Chondrocyte (in vitro differentiated cells): Measurements from ENCODE around the gene ICAM2. TPM values are rescaled to one million over a fixed set of nuclear protein-coding genes. Genes with fewer than 3 reads are reported as not detected.
A peak's percentile ranks its signal among the peaks of the same experiment; 100 is the strongest.

ENCODE experiments used
- DNase-seq: peaks from one replicate; pipeline ENCODE4 v3.0.0; 2021; ENCODE audit warnings: mixed read lengths, low spot score
- H3K27ac Mint-ChIP-seq: one replicate; pipeline ENCODE4 v1.8.0; 2021; ENCODE audit warnings: mild to moderate bottlenecking, moderate library complexity, mixed read lengths; ENCODE audit not compliant: unreplicated experiment
- H3K27me3 Mint-ChIP-seq: 2 replicates; pipeline ENCODE4 v1.8.0; 2021; ENCODE audit warnings: low read depth, mixed read lengths
- H3K36me3 Mint-ChIP-seq: 2 replicates; pipeline ENCODE4 v1.8.0; 2021; ENCODE audit warnings: low read depth, mixed read lengths
- H3K4me1 Mint-ChIP-seq: 2 replicates; pipeline ENCODE4 v1.8.0; 2021; ENCODE audit warnings: low read depth, mild to moderate bottlenecking, mixed read lengths
- H3K4me3 Mint-ChIP-seq: one replicate; pipeline ENCODE4 v1.8.0; 2021; ENCODE audit warnings: mild to moderate bottlenecking, moderate library complexity, mixed read lengths; ENCODE audit not compliant: unreplicated experiment
- H3K9me3 Mint-ChIP-seq: 2 replicates; pipeline ENCODE4 v1.8.0; 2021; ENCODE audit warnings: low read depth, mixed read lengths
- long read RNA-seq: library from polyadenylated mRNA; stranded (forward); transcript quantifications from one replicate; pipeline ENCODE4 v2.0.0, GENCODE V29; 2021
- total RNA-seq: library from RNA; stranded (reverse); gene quantifications from 3 replicates; pipeline ENCODE4 v1.2.1, GENCODE V29; 2021
- TF ChIP-seq, protein P1 (sequence below): fragments of 200-600 bp; sonication (generic); IDR thresholded peaks from 2 replicates; pipeline ENCODE4 v1.5.0; 2021; ENCODE audit warnings: antibody characterized with exemption, mild to moderate bottlenecking, moderate library complexity

ICAM2 gene
- total RNA-seq, result not detected in 3 replicates
- long read RNA-seq, result 0 reads

DNA sequence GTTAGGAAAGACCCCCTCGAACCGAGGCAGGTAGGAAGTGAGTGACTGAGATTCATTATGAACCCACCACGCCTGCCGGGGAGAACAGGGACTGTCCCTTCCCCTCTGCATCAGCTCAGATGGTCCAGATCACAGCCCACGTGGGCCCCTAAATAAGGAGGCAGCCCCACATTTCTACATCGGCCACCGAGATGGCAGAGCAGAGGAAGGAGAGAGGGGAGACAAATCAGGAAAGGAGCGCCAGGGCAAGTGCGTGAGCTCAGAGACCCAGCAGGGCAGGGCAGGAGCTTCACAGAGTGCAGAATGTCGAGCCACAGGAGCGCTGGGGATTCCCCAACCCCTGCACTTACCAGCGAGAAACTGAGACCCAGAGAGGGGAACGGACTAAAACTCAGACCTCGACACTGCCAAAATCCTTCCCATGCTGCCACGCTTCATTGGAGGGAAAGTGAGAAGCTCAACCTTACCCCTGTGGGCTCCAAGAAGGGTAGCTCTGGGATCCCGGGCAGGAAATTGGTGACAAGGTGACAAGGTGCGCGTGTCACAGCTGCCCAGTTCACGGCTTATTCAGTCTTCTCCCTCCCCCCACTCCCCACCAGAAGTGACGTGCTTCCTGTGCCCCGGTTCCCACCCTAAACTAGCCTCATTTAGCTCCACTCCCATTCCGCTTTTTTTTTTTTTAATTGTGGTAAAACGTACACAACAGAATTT, at the start of gene ICAM2:
Gene ICAM2, minus strand, starts transcription at position 578 of the 711 bp plus-strand sequence. CDS start 13,942 bp downstream, outside the sequence.
- TF ChIP-seq, protein P1, sequence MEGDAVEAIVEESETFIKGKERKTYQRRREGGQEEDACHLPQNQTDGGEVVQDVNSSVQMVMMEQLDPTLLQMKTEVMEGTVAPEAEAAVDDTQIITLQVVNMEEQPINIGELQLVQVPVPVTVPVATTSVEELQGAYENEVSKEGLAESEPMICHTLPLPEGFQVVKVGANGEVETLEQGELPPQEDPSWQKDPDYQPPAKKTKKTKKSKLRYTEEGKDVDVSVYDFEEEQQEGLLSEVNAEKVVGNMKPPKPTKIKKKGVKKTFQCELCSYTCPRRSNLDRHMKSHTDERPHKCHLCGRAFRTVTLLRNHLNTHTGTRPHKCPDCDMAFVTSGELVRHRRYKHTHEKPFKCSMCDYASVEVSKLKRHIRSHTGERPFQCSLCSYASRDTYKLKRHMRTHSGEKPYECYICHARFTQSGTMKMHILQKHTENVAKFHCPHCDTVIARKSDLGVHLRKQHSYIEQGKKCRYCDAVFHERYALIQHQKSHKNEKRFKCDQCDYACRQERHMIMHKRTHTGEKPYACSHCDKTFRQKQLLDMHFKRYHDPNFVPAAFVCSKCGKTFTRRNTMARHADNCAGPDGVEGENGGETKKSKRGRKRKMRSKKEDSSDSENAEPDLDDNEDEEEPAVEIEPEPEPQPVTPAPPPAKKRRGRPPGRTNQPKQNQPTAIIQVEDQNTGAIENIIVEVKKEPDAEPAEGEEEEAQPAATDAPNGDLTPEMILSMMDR, result no peak
- Mint-ChIP-seq H3K27me3 (peaks cover 3% of the 10 kb centered on the region), H3K4me1 (no peaks in the 10 kb centered on the region), H3K4me3 (no peak within 1 kb of the TSS), H3K27ac (peak within 1 kb of the TSS; percentile 45), H3K9me3 (no peaks in the 10 kb centered on the region), H3K36me3 (no peaks in the 10 kb centered on the region)
- DNase-seq, result no peak

DNA sequence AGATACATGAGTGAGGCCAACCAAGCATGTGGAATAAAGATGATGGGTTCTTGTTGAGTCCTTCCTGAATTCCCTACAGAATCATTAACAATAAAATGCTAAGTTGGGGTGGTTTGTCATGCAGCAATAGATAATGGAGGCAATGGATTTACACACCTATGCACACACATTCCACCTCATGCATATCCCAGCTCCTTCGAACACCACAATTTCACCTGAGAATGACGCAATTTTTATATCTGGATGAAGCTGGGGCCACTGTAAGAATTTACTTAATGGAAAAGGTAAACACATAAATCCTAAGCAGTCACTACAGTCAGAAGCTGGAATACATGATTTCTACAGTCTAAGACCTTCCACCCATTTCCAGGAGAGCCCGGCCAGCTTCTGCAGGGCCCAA, 49.8 kb upstream of the ICAM2 start:
- no peak overlapping the region for H3K4me3 Mint-ChIP-seq
- TF ChIP-seq, protein P1, result no peak
- H3K36me3 Mint-ChIP-seq, result peaks cover 55% of the 10 kb centered on the region
- no peak overlapping the region for H3K27ac Mint-ChIP-seq
- no peak for DNase-seq
- no peaks in the 10 kb centered on the region for H3K27me3 Mint-ChIP-seq
- peaks cover 12% of the 10 kb centered on the region for H3K4me1 Mint-ChIP-seq
- H3K9me3 Mint-ChIP-seq, result peaks cover 19% of the 10 kb centered on the region

DNA sequence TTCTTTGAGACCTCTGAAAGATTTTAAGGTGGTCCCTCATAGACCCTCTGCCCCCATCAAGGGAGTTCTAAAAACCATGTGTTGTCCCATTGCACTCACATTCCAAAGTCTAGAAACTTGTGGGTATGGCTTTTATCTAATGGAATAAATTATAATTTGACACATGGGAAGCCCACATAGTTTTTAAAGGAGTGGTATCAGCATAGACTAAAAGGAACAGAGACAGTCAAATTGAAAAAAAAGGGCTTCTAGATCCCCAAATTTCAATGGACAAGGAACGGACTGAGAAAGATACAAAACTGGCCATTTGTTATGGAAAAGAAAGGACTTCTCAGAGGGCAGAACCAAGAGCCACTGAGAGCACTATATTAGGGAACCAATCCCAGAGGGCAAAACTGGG, 48.7 kb upstream of the ICAM2 start:
- no peak overlapping the region for H3K27ac Mint-ChIP-seq
- H3K27me3 Mint-ChIP-seq, result no peaks in the 10 kb centered on the region
- H3K9me3 Mint-ChIP-seq, result peaks cover 19% of the 10 kb centered on the region
- no peak for DNase-seq
- H3K36me3 Mint-ChIP-seq, result peaks cover 62% of the 10 kb centered on the region
- TF ChIP-seq, protein P1, result no peak
- peaks cover 3% of the 10 kb centered on the region for H3K4me1 Mint-ChIP-seq
- no peak overlapping the region for H3K4me3 Mint-ChIP-seq

DNA sequence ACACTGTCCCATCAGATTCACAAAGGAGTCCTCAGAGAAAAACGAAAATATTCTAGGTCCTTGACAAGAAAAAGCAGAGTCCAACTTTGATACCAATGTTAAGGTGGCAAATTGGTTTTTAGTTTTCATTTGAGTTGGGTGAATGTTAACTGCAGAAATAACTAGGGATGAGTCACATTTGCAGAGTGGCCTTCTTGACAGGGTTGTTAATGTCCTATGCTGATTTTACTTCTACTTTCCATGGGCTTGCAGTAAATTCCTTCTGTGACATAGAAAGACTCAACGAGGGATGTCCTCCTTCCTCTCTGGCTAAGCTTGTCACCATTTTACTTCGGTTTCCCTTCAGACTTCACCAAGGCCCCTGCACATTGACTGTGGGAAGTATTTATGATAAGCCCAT, 47.2 kb upstream of the ICAM2 start:
- TF ChIP-seq, protein P1, result no peak
- peaks cover 64% of the 10 kb centered on the region for H3K36me3 Mint-ChIP-seq
- no peaks in the 10 kb centered on the region for H3K4me1 Mint-ChIP-seq
- H3K4me3 Mint-ChIP-seq, result no peak overlapping the region
- H3K9me3 Mint-ChIP-seq, result peaks cover 19% of the 10 kb centered on the region
- no peak overlapping the region for H3K27ac Mint-ChIP-seq
- no peaks in the 10 kb centered on the region for H3K27me3 Mint-ChIP-seq
- DNase-seq, result no peak

DNA sequence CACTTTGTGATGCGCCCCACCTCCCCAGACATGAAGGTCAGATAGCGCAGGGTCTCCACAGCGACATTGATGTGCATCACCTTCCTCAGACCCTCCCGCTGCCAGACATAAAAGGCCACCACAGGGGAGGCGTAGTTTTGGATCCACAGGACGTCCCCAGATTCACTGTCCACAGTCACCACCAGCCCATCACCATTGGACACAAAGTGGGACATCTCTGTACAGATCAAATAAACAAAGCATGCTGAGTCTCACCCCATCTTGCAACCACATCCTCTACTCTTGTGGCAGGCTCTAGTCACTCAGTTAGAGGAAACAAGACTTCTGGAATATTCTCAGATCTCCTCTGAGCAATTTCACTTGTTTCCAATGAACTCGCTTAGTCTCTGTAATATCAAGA, 46.3 kb upstream of the ICAM2 start:
- DNase-seq, result no peak
- no peaks in the 10 kb centered on the region for H3K27me3 Mint-ChIP-seq
- H3K9me3 Mint-ChIP-seq, result peaks cover 19% of the 10 kb centered on the region
- no peaks in the 10 kb centered on the region for H3K4me1 Mint-ChIP-seq
- no peak overlapping the region for H3K4me3 Mint-ChIP-seq
- H3K27ac Mint-ChIP-seq, result no peak overlapping the region
- TF ChIP-seq, protein P1, result no peak
- peaks cover 56% of the 10 kb centered on the region for H3K36me3 Mint-ChIP-seq
